ENCODE measurements around the gene BFAR.

- TF ChIP-seq EZH2 (IDR thresholded peaks at IDR 0.05; ENCODE audit: borderline replicate concordance, low read depth, low read length, severe bottlenecking), result no peak
- no peak for TF ChIP-seq CTCF (IDR thresholded peaks at IDR 0.05; ENCODE audit: extremely low read depth in 1 of 2, insufficient read depth in 1 of 2, low read depth in 1 of 2, low read length in 2 of 2)
- TF ChIP-seq MYC (IDR thresholded peaks at IDR 0.05; ENCODE audit: low read depth, low read length), result no peak
- no peak for TF ChIP-seq POLR2A (IDR thresholded peaks at IDR 0.05; ENCODE audit: low read depth, low read length)
- no peak for TF ChIP-seq POLR2AphosphoS5 (IDR thresholded peaks at IDR 0.05; ENCODE audit: insufficient read depth, low read depth, low read length)
- no peak for TF ChIP-seq FOS (IDR thresholded peaks at IDR 0.05; ENCODE audit: borderline replicate concordance, insufficient read depth, low read length)
- TF ChIP-seq JUN (IDR thresholded peaks at IDR 0.05; ENCODE audit: borderline replicate concordance, insufficient read depth, insufficient read length, low read depth), result no peak
Observed at GRCh38 chr16:14677627-14678026, 44.9 kb downstream of the BFAR start.
